ENCODE results near the gene NRXN3. TPM values are rescaled to one million over a fixed set of nuclear protein-coding genes. Genes with fewer than 3 reads are reported as not detected.

The NRXN3 gene
- polyA plus RNA-seq, 1 of the 3 experiments (the other 2 are of a cell fraction), result 1.6 TPM

GRCh38 chr14:78232231-78233000 lies 62.2 kb downstream of the NRXN3 start:
- Histone ChIP-seq H4K20me1 (ENCODE audit: insufficient read depth) (no peaks in the 10 kb centered on the region), H3K9me3 (no peaks in the 10 kb centered on the region), H3K27me3 (ENCODE audit: insufficient read depth) (no peaks in the 10 kb centered on the region), H3K36me3 (replicated peaks in 1 of 2; ENCODE audit: control insufficient read depth in 1 of 2, insufficient read depth in 2 of 2, low read length in 1 of 2) (no peaks in the 10 kb centered on the region), H3K9ac (no peak overlapping the region), H3K9me2 (no peaks in the 10 kb centered on the region), H2AFZ (ENCODE audit: low read depth) (no peak overlapping the region), H3K79me2 (ENCODE audit: insufficient read depth) (no peaks in the 10 kb centered on the region), H3K4me3 (ENCODE audit: low read depth in 2 of 2, low read length in 1 of 2) (no peak overlapping the region), H3F3A (replicated peaks; ENCODE audit: insufficient read depth) (no peaks in the 10 kb centered on the region), H3K4me1 (ENCODE audit: control insufficient read depth in 1 of 2, insufficient read depth in 2 of 2, low read depth in 1 of 2, low read length in 1 of 2) (no peaks in the 10 kb centered on the region), H3K4me2 (no peak overlapping the region), H3K27ac (ENCODE audit: low read depth in 2 of 2, low read length in 1 of 2) (no peak overlapping the region)
- no peak for TF ChIP-seq RFX5 (IDR thresholded peaks at IDR 0.05; ENCODE audit: low read length)
- ChIA-PET CTCF (no interaction called here), POLR2A (no interaction called here)
- 24% methylated on average over 5 of the region's 5 CpGs for WGBS (ENCODE audit: low lambda C conversion rate)
- DNase-seq, result no peak

GRCh38 chr14:78238141-78238540 lies 68.0 kb downstream of the NRXN3 start:
- WGBS (ENCODE audit: low lambda C conversion rate), result 31% methylated on average over 10 of the region's 10 CpGs
- H2AFZ ChIP-seq (ENCODE audit: low read depth), result no peak overlapping the region
- H3K4me3 ChIP-seq (ENCODE audit: low read depth in 2 of 2, low read length in 1 of 2), result no peak overlapping the region
- ChIA-PET CTCF (no interaction called here), POLR2A (no interaction called here)
- no peaks in the 10 kb centered on the region for H3K27me3 ChIP-seq (ENCODE audit: insufficient read depth)
- no peaks in the 10 kb centered on the region for H3K36me3 ChIP-seq (replicated peaks in 1 of 2; ENCODE audit: control insufficient read depth in 1 of 2, insufficient read depth in 2 of 2, low read length in 1 of 2)
- no peaks in the 10 kb centered on the region for H3K9me3 ChIP-seq
- TF ChIP-seq PBX3 (IDR thresholded peaks at IDR 0.05), result no peak
- TF ChIP-seq FOSL2 (IDR thresholded peaks at IDR 0.05; ENCODE audit: borderline replicate concordance, low read depth), result no peak
- no peak for TF ChIP-seq USF1 (IDR thresholded peaks at IDR 0.05; ENCODE audit: borderline replicate concordance, low read depth)
- TF ChIP-seq GATA2 (CRISPR knock-in tag; IDR thresholded peaks at IDR 0.05), result no peak
- no peak for TF ChIP-seq USF2 (IDR thresholded peaks at IDR 0.05; ENCODE audit: borderline replicate concordance, low read depth, low read length)
- no peak for TF ChIP-seq RCOR1 (IDR thresholded peaks at IDR 0.05; ENCODE audit: low read length)
- no peak for TF ChIP-seq CTCF (IDR thresholded peaks at IDR 0.05)
- DNase-seq, result no peak
- no peaks in the 10 kb centered on the region for H3K9me2 ChIP-seq
- no peaks in the 10 kb centered on the region for H4K20me1 ChIP-seq (ENCODE audit: insufficient read depth)
- no peak overlapping the region for H3K9ac ChIP-seq
- H3K4me1 ChIP-seq (ENCODE audit: control insufficient read depth in 1 of 2, insufficient read depth in 2 of 2, low read depth in 1 of 2, low read length in 1 of 2), result no peaks in the 10 kb centered on the region
- no peak overlapping the region for H3K4me2 ChIP-seq
- H3K79me2 ChIP-seq (ENCODE audit: insufficient read depth), result no peaks in the 10 kb centered on the region
- H3F3A ChIP-seq (replicated peaks; ENCODE audit: insufficient read depth), result no peaks in the 10 kb centered on the region
- H3K27ac ChIP-seq (ENCODE audit: low read depth in 2 of 2, low read length in 1 of 2), result no peak overlapping the region

Measured in SK-N-SH (cell line).